Sigmoid colon (tissue), 4 donors: ENCODE measurements around the gene MERTK.

Experiments used
- CTCF ChIP-seq, 4 experiments: fragments of 450-650 bp in 3 of 4; fragments of 200-600 bp in 1 of 4; IDR thresholded peaks; one replicate each; pipeline ENCODE4 v1.5.1; 2016 to 2019; ENCODE audit warnings: antibody characterized with exemption in 4 of 4, mild to moderate bottlenecking in 3 of 4, moderate library complexity in 2 of 4
- EP300 ChIP-seq, 4 donors: sonication (generic); formaldehyde crosslinking; IDR thresholded peaks; one replicate each; pipeline ENCODE4 v1.6.1; 2017; ENCODE audit warnings: antibody characterized with exemption in 4 of 4
- POLR2A ChIP-seq, 2 donors: fragments of 450-650 bp; IDR thresholded peaks; one replicate each; pipeline ENCODE4 v1.6.1; 2016; ENCODE audit warnings: antibody characterized with exemption in 2 of 2, mild to moderate bottlenecking in 2 of 2, moderate library complexity in 2 of 2
- POLR2AphosphoS5 ChIP-seq, 4 donors: sonication (generic); formaldehyde crosslinking; IDR thresholded peaks; one replicate each; pipeline ENCODE4 v1.6.1; 2017; ENCODE audit warnings: antibody characterized with exemption in 4 of 4

GRCh38 chr2:111940333-111941196, 42.2 kb downstream of the MERTK start:
- TF ChIP-seq POLR2A (IDR thresholded peaks at IDR 0.05) (no peak), POLR2AphosphoS5 (IDR thresholded peaks at IDR 0.05) (no peak), CTCF (IDR thresholded peaks at IDR 0.05) (no peak), EP300 (IDR thresholded peaks at IDR 0.05) (no peak)
